A549 treated with dexamethasone at 1 μM for 4 hours (cell line): Measurements from ENCODE around the gene ARHGAP22. TPM values are rescaled to one million over a fixed set of nuclear protein-coding genes. Genes with fewer than 3 reads are reported as not detected.

Source experiments
- total RNA-seq: library from RNA; stranded (reverse); fragments of 200-300 nt; extraction: Qiagen RNA extraction; gene quantifications from 5 replicates; pipeline ENCODE4 v1.2.3, GENCODE V29; 2022

Gene ARHGAP22
- total RNA-seq, result 3.1 to 4.3 TPM (median 3.5 TPM) in 5 replicates

GRCh38 chr10:48604991-48605508, at the start of gene ARHGAP22:
TSS of gene ARHGAP22 (minus strand) at chr10:48605073. CDS start at chr10:48604796, 277 bp downstream.

Other genes with a start within 250 kb of the ARHGAP22 start
- 0.01 to 0.06 TPM (median 0.01 TPM) in 3 of 5 replicates, not detected in the others for gene WDFY4, start 79.8 kb upstream of the ARHGAP22 start, total RNA-seq